DND-41 (cell line): ENCODE measurements around the gene NPDC1.

Source experiments
- EZH2 ChIP-seq: IDR thresholded peaks from 3 replicates; pipeline ENCODE4 v1.6.1; 2012; ENCODE audit warnings: borderline replicate concordance, low read depth, mild to moderate bottlenecking, moderate library complexity, low read length, inconsistent platforms; ENCODE audit not compliant: severe bottlenecking
- TF ChIP-seq, protein P1 (sequence below): IDR thresholded peaks from 2 replicates; pipeline ENCODE4 v1.5.1; 2012; ENCODE audit warnings: borderline replicate concordance, low read length, moderate library complexity, mild to moderate bottlenecking; ENCODE audit not compliant: poor library complexity, severe bottlenecking; ENCODE audit errors: extremely low read depth

DNA sequence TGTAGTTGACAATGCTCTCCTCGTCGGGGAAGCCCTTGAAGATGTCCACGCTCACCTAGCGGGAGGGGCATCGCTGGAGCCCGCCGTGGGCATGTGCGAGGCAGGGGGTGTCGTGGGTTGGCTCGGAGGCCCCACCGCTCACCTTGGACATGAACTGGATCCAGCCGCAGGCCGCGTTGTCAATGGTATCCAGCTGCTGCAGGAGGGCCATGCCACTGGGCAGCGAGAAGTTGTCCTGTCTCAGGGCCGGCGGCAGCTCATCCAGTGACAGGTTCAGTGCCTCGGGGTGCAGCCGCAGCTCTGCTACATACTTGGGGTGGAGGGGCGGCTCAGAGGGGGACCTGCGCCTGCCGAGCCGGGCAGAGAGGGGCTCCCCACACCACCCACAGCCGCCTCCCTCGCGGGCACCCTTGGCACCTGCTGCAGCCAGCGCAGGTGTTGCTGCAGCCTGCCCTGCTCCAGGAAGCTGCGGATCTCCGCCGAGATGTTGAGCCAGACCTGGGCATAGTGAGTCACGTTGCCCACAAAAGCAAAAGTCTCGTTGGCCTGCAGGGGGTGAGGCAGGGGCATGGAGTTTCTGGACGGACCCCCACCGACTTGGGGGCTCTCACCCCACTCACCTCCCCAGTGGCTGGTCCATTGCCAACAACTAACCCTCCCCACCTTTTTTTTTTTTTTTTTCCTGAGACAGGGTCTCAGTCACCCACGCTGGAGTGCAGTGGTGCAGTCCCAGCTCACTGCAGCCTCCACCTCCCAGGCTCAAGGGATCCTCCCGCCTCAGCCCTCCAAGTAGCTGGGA is 27.0 kb downstream of the NPDC1 start:
- TF ChIP-seq, protein P1, sequence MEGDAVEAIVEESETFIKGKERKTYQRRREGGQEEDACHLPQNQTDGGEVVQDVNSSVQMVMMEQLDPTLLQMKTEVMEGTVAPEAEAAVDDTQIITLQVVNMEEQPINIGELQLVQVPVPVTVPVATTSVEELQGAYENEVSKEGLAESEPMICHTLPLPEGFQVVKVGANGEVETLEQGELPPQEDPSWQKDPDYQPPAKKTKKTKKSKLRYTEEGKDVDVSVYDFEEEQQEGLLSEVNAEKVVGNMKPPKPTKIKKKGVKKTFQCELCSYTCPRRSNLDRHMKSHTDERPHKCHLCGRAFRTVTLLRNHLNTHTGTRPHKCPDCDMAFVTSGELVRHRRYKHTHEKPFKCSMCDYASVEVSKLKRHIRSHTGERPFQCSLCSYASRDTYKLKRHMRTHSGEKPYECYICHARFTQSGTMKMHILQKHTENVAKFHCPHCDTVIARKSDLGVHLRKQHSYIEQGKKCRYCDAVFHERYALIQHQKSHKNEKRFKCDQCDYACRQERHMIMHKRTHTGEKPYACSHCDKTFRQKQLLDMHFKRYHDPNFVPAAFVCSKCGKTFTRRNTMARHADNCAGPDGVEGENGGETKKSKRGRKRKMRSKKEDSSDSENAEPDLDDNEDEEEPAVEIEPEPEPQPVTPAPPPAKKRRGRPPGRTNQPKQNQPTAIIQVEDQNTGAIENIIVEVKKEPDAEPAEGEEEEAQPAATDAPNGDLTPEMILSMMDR: no peak
- TF ChIP-seq EZH2: no peak
